WTC11 (cell line): ENCODE data around the gene NES.

ENCODE experiments used
- ATF2 ChIP-seq: sonication (generic); formaldehyde crosslinking; IDR thresholded peaks from 2 replicates; pipeline ENCODE4 v1.8.1; 2022; ENCODE audit warnings: low read depth, missing genetic modification reagents, borderline replicate concordance
- ATF6 ChIP-seq: sonication (generic); formaldehyde crosslinking; IDR thresholded peaks from 2 replicates; pipeline ENCODE4 v1.8.1; 2023; ENCODE audit warnings: mild to moderate bottlenecking, missing genetic modification reagents
- CTCF ChIP-seq: fragments of 200-600 bp; IDR thresholded peaks from 2 replicates; pipeline ENCODE4 v1.8.0; 2022; ENCODE audit warnings: antibody characterized with exemption
- E2F4 ChIP-seq: sonication (generic); formaldehyde crosslinking; IDR thresholded peaks from 2 replicates; pipeline ENCODE4 v1.8.1; 2022; ENCODE audit warnings: low read depth, mild to moderate bottlenecking, moderate library complexity, missing genetic modification reagents, borderline replicate concordance
- GABPB1 ChIP-seq: sonication (generic); formaldehyde crosslinking; IDR thresholded peaks from 2 replicates; pipeline ENCODE4 v1.8.1; 2023; ENCODE audit warnings: mild to moderate bottlenecking, missing genetic modification reagents
- HMGXB4 ChIP-seq: sonication (generic); formaldehyde crosslinking; IDR thresholded peaks from 2 replicates; pipeline ENCODE4 v1.8.1; 2023; ENCODE audit warnings: mild to moderate bottlenecking, moderate library complexity, missing genetic modification reagents
- ZNF121 ChIP-seq: sonication (generic); formaldehyde crosslinking; IDR thresholded peaks from 2 replicates; pipeline ENCODE4 v1.8.0; 2023; ENCODE audit warnings: missing genetic modification reagents

- TF ChIP-seq GABPB1 (CRISPR knock-in tag) (no peak), ATF2 (CRISPR knock-in tag) (no peak), ATF6 (CRISPR knock-in tag) (no peak), E2F4 (CRISPR knock-in tag) (no peak), CTCF (no peak), ZNF121 (CRISPR knock-in tag) (no peak), HMGXB4 (no peak)
Observed at GRCh38 chr1:156618853-156619581, 58.2 kb downstream of the NES start, which contains the start of gene HAPLN2.
